Adrenal gland (tissue), 12 donors: ENCODE results near the gene ABCA13. TPM values are rescaled to one million over a fixed set of nuclear protein-coding genes. Genes with fewer than 3 reads are reported as not detected.

Source experiments
- DNase-seq, 7 donors: peaks; one replicate each; pipeline ENCODE4 v3.0.0-alpha.2; 2019 to 2020
- H3K27ac ChIP-seq, 5 donors: fragments of 200-600 bp; sonication (generic) in 4 of 5; 1 replicate in 3 of 5; 2 replicates in 2 of 5; pipeline versions ENCODE4 v1.5.1 to v1.8.0; 2016 to 2020; ENCODE audit warnings: mild to moderate bottlenecking in 1 of 5
- H3K27me3 ChIP-seq: fragments of 200-600 bp; 2 replicates; pipeline ENCODE4 v1.8.0; 2021
- H3K36me3 ChIP-seq, 2 donors: fragments of 200-600 bp; replicated peaks in 1 of 2; 1 replicate in 1 of 2; 2 replicates in 1 of 2; pipeline versions ENCODE4 v1.5.1 to v1.8.0; 2018 to 2022
- H3K4me1 ChIP-seq, 2 donors: fragments of 200-600 bp; replicated peaks in 1 of 2; 1 replicate in 1 of 2; 2 replicates in 1 of 2; pipeline versions ENCODE4 v1.5.1 to v1.8.0; 2018 to 2021
- H3K4me3 ChIP-seq, 4 donors: fragments of 200-600 bp; sonication (generic) in 3 of 4; one replicate each; pipeline ENCODE4 v1.5.1; 2016 to 2018
- H3K9me3 ChIP-seq, 3 donors: fragments of 200-600 bp; sonication (generic) in 1 of 3; replicated peaks in 1 of 3; 1 replicate in 2 of 3; 2 replicates in 1 of 3; pipeline versions ENCODE4 v1.5.1 to v1.8.0; 2016 to 2021
- POLR2A ChIP-seq, 2 donors: fragments of 450-650 bp; IDR thresholded peaks; one replicate each; pipeline ENCODE4 v1.6.1; 2017; ENCODE audit warnings: antibody characterized with exemption in 2 of 2, mild to moderate bottlenecking in 2 of 2, moderate library complexity in 1 of 2
- WGBS, 4 donors: extraction: QIAGEN DNeasy Blood & Tissue Kit in 2 of 4; methylation state at CpG; one replicate each; pipeline versions ENCODE4 v1.1.5 to v1.1.7; 2013 to 2017; 5-methylcytosine and 5-hydroxymethylcytosine counted together
- intact Hi-C, 2 donors: fragments of 100-400 bp; cut with DNase I; formaldehyde crosslinking; loops; one replicate each; pipeline versions ENCODE4 v1.14.1 to v1.15.0; 2022 to 2023
- polyA plus RNA-seq, 3 donors: library from polyadenylated mRNA; stranded (reverse); fragments of 200-250 nt in 2 of 3; fragments of 350-450 nt in 1 of 3; fragmentation: Illumina TruSeq in 1 of 3; extraction: RNeasy Lipid Tissue Mini Kit (QIAGEN cat#74804) in 1 of 3; gene quantifications; one replicate each; pipeline ENCODE4 v1.2.3, GENCODE V29; 2013 to 2014
- total RNA-seq, 9 donors: library from RNA; depleted of rRNA in 4 of 9; stranded (reverse); fragments of >200 nt in 4 of 9; fragments of 120-200 nt in 1 of 9; fragmentation: NEBNext Ultra II Directional in 1 of 9; extraction: Animal tissue kit (Norgen Biotek cat#: 25700) in 1 of 9; gene quantifications; one replicate each; pipeline versions ENCODE4 v1.1.0 to v1.2.4, GENCODE V29; 2013 to 2023
- TF ChIP-seq, protein P1 (sequence below), 6 experiments: fragments of 450-650 bp in 4 of 6; fragments of 200-600 bp in 2 of 6; sonication (generic) in 1 of 6; IDR thresholded peaks; 1 replicate in 5 of 6; 2 replicates in 1 of 6; pipeline versions ENCODE4 v1.5.1 to v1.8.0; 2016 to 2021; ENCODE audit warnings: antibody characterized with exemption in 6 of 6, mild to moderate bottlenecking in 2 of 6, moderate library complexity in 1 of 6
- donor health status: healthy with polysubstance abuse.
- donor health status: Bipolar disorder and iron deficiency.
- donor health status: DM: yes; HTN: yes; CAD: no.
- donor health status: DM: no; HTN: no; CAD: no.
- donor health status: DM: no; HTN: no; CAD: no.
- donor health status: DM: yes; HTN: yes; CAD: no.

Gene ABCA13
- total and polyA plus RNA-seq, 12 donors, result 0.03 to 0.94 (median 0.09) TPM; not detected in 4

DNA sequence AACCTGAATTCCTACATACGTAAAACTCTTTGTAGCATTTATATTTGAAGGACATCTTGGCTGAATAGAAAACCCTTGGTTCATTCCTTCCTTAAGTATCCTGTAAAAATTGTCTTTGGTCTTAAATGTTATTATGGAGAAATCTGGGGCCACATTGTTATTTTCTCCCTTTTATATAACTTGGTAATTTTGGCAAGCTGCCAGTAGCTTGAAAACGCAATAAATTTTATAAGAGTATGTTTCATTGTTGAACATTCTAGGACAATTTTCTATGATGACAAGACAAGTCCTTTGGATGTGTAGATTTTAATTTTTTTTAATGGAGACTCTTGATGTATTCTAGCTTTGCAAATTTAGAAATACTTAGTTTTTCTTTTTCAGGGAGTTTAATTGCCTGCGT, 191.9 kb downstream of the ABCA13 start:
- WGBS, 4 donors, result 25 to 63% (median 54%) methylated on average over 3 of the region's 3 CpGs

DNA sequence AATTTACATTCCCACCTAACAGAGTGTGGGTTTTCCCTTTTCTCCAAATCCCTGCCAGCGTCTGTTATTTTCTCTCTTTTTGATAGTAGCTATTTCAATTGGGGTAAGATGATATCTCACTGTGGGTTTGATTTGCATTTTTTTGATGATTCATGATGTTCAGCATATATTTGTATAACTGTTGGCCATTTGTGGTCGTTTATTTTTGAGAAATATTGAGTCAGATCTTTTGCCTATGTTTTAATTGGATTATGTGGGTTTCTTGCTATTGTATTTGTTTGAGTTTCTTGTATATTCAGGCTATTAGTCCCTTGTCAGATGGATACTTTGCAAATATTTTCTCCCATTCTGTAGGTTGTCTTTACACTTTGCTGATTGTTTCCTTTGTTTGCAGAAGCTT, 193.8 kb downstream of the ABCA13 start:
- TF ChIP-seq, protein P1, sequence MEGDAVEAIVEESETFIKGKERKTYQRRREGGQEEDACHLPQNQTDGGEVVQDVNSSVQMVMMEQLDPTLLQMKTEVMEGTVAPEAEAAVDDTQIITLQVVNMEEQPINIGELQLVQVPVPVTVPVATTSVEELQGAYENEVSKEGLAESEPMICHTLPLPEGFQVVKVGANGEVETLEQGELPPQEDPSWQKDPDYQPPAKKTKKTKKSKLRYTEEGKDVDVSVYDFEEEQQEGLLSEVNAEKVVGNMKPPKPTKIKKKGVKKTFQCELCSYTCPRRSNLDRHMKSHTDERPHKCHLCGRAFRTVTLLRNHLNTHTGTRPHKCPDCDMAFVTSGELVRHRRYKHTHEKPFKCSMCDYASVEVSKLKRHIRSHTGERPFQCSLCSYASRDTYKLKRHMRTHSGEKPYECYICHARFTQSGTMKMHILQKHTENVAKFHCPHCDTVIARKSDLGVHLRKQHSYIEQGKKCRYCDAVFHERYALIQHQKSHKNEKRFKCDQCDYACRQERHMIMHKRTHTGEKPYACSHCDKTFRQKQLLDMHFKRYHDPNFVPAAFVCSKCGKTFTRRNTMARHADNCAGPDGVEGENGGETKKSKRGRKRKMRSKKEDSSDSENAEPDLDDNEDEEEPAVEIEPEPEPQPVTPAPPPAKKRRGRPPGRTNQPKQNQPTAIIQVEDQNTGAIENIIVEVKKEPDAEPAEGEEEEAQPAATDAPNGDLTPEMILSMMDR (IDR thresholded peaks at IDR 0.05), result no peak
- TF ChIP-seq POLR2A (IDR thresholded peaks at IDR 0.05), result no peak
- WGBS, 4 donors, result 48 to 51% (median 49%) methylated on average over 2 of the region's 2 CpGs

More for the DNA sequence above, 191.9 kb downstream of the ABCA13 start:
- intact Hi-C loops, result no loop called here
- no peaks in the 10 kb centered on the region for H3K27me3 ChIP-seq
- DNase-seq, result no peak
- no peak overlapping the region for H3K27ac ChIP-seq
- no peaks in the 10 kb centered on the region for H3K36me3 ChIP-seq
- no peaks in the 10 kb centered on the region for H3K9me3 ChIP-seq
- no peaks in the 10 kb centered on the region for H3K4me1 ChIP-seq
- H3K4me3 ChIP-seq, result no peak overlapping the region
- TF ChIP-seq, protein P1 (IDR thresholded peaks at IDR 0.05), result no peak
- no peak for TF ChIP-seq POLR2A (IDR thresholded peaks at IDR 0.05)

DNA sequence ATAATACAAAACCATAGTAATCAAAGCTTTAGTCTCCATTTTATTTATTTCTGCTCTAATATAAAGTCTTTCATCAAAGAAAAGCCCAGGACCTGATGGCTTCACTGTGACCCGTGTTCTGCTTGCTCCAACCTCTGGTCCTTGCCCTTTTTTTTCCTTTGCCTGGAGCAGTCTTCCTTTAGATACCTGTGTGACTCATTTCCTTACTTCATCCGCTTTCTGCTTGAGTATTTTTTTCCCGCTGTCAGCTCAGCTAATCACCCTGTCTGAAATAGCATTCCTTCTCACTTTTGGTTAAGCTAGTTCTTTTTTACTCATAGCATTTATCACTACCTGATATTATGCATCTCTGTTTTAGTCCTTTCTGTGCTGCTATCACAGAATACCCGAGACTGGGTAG, 194.8 kb downstream of the ABCA13 start:
- TF ChIP-seq POLR2A (IDR thresholded peaks at IDR 0.05), result no peak
- WGBS, 4 donors, result 64 to 80% (median 75%) methylated on average over 4 of the region's 4 CpGs

More for the DNA sequence above, 193.8 kb downstream of the ABCA13 start:
- Histone ChIP-seq H3K36me3 (no peaks in the 10 kb centered on the region), H3K4me3 (no peak overlapping the region), H3K9me3 (no peaks in the 10 kb centered on the region), H3K27ac (no peak overlapping the region), H3K4me1 (no peaks in the 10 kb centered on the region), H3K27me3 (no peaks in the 10 kb centered on the region)
- DNase-seq, result no peak
- intact Hi-C loops, result no loop called here

DNA sequence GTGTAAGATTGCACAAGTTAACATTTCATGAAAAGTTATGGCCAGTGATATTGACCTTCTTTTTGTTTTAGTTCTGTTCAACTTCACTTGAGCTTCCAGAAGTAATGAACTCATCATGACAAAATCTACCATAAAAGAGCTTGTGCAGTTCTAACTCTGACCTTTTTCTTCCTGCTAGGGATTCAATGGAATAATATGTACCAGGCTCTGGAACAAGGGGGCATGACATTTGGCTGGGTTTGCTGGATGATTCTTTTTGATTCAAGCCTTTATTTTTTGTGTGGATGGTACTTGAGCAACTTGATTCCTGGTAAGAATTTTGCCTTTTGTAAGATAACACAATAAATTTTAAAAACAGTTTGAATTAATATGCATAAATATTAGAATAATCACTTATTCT, 205.0 kb downstream of the ABCA13 start:
- peak in 2 of 7 donors; percentile 7 to 23 for DNase-seq
- Histone ChIP-seq H3K9me3 (no peaks in the 10 kb centered on the region), H3K27me3 (no peaks in the 10 kb centered on the region), H3K36me3 (no peaks in the 10 kb centered on the region), H3K4me1 (no peaks in the 10 kb centered on the region), H3K27ac (no peak overlapping the region), H3K4me3 (no peak overlapping the region)
- TF ChIP-seq POLR2A (IDR thresholded peaks at IDR 0.05), result no peak
- TF ChIP-seq, protein P1 (IDR thresholded peaks at IDR 0.05), result no peak
- intact Hi-C loops, result no loop called here

More for the DNA sequence above, 194.8 kb downstream of the ABCA13 start:
- Histone ChIP-seq H3K9me3 (no peaks in the 10 kb centered on the region), H3K4me3 (no peak overlapping the region), H3K4me1 (no peaks in the 10 kb centered on the region), H3K27me3 (no peaks in the 10 kb centered on the region), H3K36me3 (no peaks in the 10 kb centered on the region), H3K27ac (no peak overlapping the region)
- intact Hi-C loops, result no loop called here
- DNase-seq, result no peak

DNA sequence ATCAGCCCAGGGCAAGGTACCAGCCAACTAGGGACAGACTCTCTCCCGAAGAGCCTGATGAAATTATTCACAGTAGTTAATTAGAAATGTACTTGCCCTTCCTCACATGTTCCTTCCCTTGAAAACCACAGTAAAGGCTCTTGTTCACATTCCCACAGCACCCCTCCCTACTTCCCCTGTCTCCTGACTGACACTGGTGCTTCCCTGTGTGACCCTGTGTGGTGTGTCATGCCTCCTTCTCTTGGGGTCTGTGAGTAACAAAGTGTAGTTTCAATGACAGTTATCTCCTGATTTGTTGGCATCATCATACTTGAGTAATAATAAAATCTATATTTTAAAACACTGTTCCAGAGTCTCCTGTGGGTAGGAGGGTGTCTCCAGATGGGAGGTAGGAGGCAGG, 209.7 kb downstream of the ABCA13 start:
- H3K36me3 ChIP-seq, result no peaks in the 10 kb centered on the region
- H3K9me3 ChIP-seq, result no peaks in the 10 kb centered on the region
- H3K4me1 ChIP-seq, result no peaks in the 10 kb centered on the region
- WGBS, 4 donors, result 70 to 100% (median 74%) methylated on average over 1 of the region's 1 CpG
- TF ChIP-seq POLR2A (IDR thresholded peaks at IDR 0.05), result no peak
- TF ChIP-seq, protein P1 (IDR thresholded peaks at IDR 0.05), result no peak
- H3K4me3 ChIP-seq, result no peak overlapping the region
- no peak for DNase-seq
- H3K27me3 ChIP-seq, result no peaks in the 10 kb centered on the region
- intact Hi-C loops, result no loop called here
- H3K27ac ChIP-seq, result no peak overlapping the region
